Loucy (cell line): ENCODE data around the gene FGFR4.

Experiments used
- H2AFZ ChIP-seq: fragments of 200-600 bp; sonication (generic); 2 replicates; pipeline ENCODE4 v1.6.0; 2016; ENCODE audit warnings: antibody characterized with exemption, mild to moderate bottlenecking, low read length, moderate library complexity
- H3F3A ChIP-seq: fragments of 200-600 bp; 2 replicates; pipeline ENCODE4 v1.6.0; 2016; ENCODE audit warnings: antibody characterized with exemption, low read depth, mild to moderate bottlenecking
- H3K27me3 ChIP-seq: fragments of 200-600 bp; sonication (generic); 2 replicates; pipeline ENCODE4 v1.6.1; 2014; ENCODE audit warnings: low read length, mild to moderate bottlenecking; ENCODE audit not compliant: insufficient read depth, poor library complexity, severe bottlenecking
- H3K36me3 ChIP-seq: fragments of 200-600 bp; sonication (generic); 2 replicates; pipeline ENCODE4 v1.6.1; 2016; ENCODE audit warnings: low read length; ENCODE audit not compliant: insufficient read depth
- H3K4me1 ChIP-seq: fragments of 200-600 bp; sonication (generic); 2 replicates; pipeline ENCODE4 v1.5.1; 2014; ENCODE audit warnings: low read length, mild to moderate bottlenecking; ENCODE audit not compliant: insufficient read depth, poor library complexity, severe bottlenecking
- H3K4me2 ChIP-seq: fragments of 200-600 bp; sonication (generic); 2 replicates; pipeline ENCODE4 v1.6.0; 2014; ENCODE audit warnings: antibody characterized with exemption, low read length, low read depth, mild to moderate bottlenecking; ENCODE audit not compliant: poor library complexity, severe bottlenecking
- H3K4me3 ChIP-seq: fragments of 200-600 bp; sonication (generic); 2 replicates; pipeline ENCODE4 v1.5.1; 2014; ENCODE audit warnings: low read length, mild to moderate bottlenecking, mixed read lengths; ENCODE audit not compliant: poor library complexity, severe bottlenecking
- H3K79me2 ChIP-seq: fragments of 200-600 bp; sonication (generic); 2 replicates; pipeline ENCODE4 v1.6.1; 2014; ENCODE audit warnings: low read length; ENCODE audit not compliant: insufficient read depth
- H3K9ac ChIP-seq: fragments of 200-600 bp; sonication (generic); 2 replicates; pipeline ENCODE4 v1.6.0; 2014; ENCODE audit warnings: mild to moderate bottlenecking, low read depth, low read length, moderate library complexity; ENCODE audit not compliant: poor library complexity, severe bottlenecking
- H3K9me2 ChIP-seq: fragments of 200-600 bp; sonication (generic); replicated peaks from 2 replicates; pipeline ENCODE4 v1.6.1; 2016; ENCODE audit warnings: low read depth, low read length, mixed read lengths
- H3K9me3 ChIP-seq: fragments of 200-600 bp; sonication (generic); 2 replicates; pipeline ENCODE4 v1.6.1; 2014; ENCODE audit warnings: mild to moderate bottlenecking, antibody characterized with exemption, low read length, low read depth; ENCODE audit not compliant: insufficient read depth
- H4K20me1 ChIP-seq: fragments of 200-600 bp; sonication (generic); 2 replicates; pipeline ENCODE4 v1.6.0; 2014; ENCODE audit warnings: antibody characterized with exemption, low read length, mild to moderate bottlenecking; ENCODE audit not compliant: insufficient read depth, poor library complexity, severe bottlenecking
- EZH2phosphoT487 ChIP-seq: fragments of 200-600 bp; IDR thresholded peaks from 2 replicates; pipeline ENCODE4 v1.6.1; 2018; ENCODE audit warnings: antibody characterized with exemption, mild to moderate bottlenecking, moderate library complexity, borderline replicate concordance
- TF ChIP-seq, protein P1 (sequence below): fragments of 200-600 bp; sonication (generic); conservative IDR thresholded peaks from 2 replicates; pipeline ENCODE4 v1.5.1; 2014; ENCODE audit warnings: mild to moderate bottlenecking, antibody characterized with exemption, low read length

The FGFR4 gene

DNA sequence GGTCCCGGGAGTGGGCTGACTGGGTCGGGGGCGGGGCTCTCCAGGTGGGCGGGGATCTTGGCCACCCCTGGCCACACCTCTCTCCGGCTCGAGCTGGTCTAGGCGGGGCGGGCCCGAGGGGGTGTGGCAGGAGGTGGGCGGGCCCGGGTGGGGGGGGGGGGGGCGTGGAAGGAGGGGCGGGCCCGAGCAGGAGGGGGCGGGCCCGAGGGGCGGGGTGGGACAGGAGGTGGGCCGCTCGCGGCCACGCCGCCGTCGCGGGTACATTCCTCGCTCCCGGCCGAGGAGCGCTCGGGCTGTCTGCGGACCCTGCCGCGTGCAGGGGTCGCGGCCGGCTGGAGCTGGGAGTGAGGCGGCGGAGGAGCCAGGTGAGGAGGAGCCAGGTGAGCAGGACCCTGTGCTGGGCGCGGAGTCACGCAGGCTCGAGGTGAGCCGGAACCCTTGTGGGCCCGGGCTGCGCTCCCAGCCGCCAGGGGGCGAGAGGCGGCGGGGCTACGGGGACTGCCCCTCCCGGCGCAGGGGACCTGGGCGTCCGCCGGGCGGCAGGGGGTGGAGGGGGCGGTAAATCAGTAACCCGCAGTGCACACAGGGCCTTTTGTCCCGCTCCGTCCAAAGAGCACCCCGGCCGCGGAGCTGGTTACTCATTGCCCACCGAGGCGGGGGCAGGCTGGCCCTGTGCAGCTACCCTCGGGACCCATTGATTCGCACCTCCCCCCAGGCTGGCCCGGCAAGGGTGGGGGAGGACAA lies at the start of gene FGFR4:
Gene FGFR4, plus strand, starts transcription at position 262 of the 744 bp plus-strand sequence. CDS start 2,688 bp downstream, outside the sequence.
- Histone ChIP-seq H4K20me1 (no peaks in the 10 kb centered on the region), H2AFZ (no peak within 1 kb of the TSS), H3K9me2 (no peaks in the 10 kb centered on the region), H3F3A (no peaks in the 10 kb centered on the region), H3K4me2 (no peak within 1 kb of the TSS), H3K36me3 (no peaks in the 10 kb centered on the region), H3K27me3 (no peaks in the 10 kb centered on the region), H3K9ac (no peak within 1 kb of the TSS), H3K79me2 (no peaks in the 10 kb centered on the region), H3K9me3 (no peaks in the 10 kb centered on the region), H3K4me1 (peaks cover 3% of the 10 kb centered on the region), H3K4me3 (no peak within 1 kb of the TSS)
- TF ChIP-seq, protein P1, sequence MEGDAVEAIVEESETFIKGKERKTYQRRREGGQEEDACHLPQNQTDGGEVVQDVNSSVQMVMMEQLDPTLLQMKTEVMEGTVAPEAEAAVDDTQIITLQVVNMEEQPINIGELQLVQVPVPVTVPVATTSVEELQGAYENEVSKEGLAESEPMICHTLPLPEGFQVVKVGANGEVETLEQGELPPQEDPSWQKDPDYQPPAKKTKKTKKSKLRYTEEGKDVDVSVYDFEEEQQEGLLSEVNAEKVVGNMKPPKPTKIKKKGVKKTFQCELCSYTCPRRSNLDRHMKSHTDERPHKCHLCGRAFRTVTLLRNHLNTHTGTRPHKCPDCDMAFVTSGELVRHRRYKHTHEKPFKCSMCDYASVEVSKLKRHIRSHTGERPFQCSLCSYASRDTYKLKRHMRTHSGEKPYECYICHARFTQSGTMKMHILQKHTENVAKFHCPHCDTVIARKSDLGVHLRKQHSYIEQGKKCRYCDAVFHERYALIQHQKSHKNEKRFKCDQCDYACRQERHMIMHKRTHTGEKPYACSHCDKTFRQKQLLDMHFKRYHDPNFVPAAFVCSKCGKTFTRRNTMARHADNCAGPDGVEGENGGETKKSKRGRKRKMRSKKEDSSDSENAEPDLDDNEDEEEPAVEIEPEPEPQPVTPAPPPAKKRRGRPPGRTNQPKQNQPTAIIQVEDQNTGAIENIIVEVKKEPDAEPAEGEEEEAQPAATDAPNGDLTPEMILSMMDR: no peak
- TF ChIP-seq EZH2phosphoT487: no peak

DNA sequence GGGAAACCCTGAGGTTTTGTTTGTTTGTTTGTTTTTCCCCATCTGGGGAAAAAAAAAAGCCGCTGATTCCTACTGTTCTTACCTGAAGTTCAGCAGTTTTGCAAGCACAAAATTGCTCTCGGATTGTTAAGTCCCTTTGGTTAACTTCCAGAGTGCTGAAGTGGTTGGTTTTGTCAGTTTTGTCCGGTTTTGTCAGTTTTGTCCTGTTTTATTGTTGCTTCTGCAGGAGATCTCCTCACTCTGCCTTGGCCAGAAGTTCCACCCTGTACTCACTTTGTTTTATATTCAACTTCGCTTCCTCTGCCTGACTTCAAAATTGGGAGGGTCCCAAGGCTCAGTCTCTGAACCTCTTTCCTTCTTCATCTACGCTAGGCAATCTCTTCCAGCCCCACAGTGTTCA lies 49.8 kb upstream of the FGFR4 start:
- no peak for TF ChIP-seq EZH2phosphoT487
- TF ChIP-seq, protein P1: no peak

DNA sequence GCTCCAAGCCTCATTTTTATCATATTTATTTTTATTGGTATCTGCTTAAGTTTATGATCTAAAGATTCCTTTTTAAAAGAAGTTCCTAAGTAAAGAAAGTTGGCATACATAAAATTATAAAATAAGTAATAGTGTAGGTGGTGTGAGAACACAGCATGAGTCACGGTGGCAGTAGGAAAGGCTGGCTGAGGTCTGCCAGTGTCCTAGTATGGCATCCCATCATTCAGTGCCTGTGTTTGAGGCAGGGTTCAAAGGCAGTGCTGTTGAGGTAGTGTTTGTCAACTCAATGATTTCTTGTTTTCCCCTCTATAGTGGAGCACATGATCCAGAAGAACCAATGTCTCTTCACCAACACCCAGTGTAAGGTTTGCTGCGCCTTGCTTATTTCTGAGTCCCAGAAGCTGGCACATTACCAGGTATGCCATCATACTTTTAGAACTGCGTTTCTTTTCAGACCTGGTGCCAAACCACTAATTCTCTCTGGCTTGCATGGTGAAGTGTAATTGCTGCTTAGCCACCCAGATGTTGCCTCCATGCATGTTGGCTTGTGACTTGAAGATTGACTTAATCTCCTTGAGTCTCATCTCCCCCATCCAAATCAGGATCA lies 45.8 kb upstream of the FGFR4 start:
- no peak overlapping the region for H2AFZ ChIP-seq
- H3F3A ChIP-seq: no peaks in the 10 kb centered on the region
- H3K9ac ChIP-seq: no peak overlapping the region
- H3K4me1 ChIP-seq: peaks cover 5% of the 10 kb centered on the region
- no peaks in the 10 kb centered on the region for H3K9me2 ChIP-seq
- no peaks in the 10 kb centered on the region for H3K9me3 ChIP-seq
- H3K79me2 ChIP-seq: 0 out of 2 replicates have a peak, but pooled peaks cover 9% of the 10 kb centered on the region
- H3K27me3 ChIP-seq: no peaks in the 10 kb centered on the region
- peaks cover 22% of the 10 kb centered on the region; the same call in 1 of the 2 replicates for H3K36me3 ChIP-seq
- no peaks in the 10 kb centered on the region for H4K20me1 ChIP-seq
- TF ChIP-seq EZH2phosphoT487: no peak
- TF ChIP-seq, protein P1: no peak
- no peak overlapping the region for H3K4me3 ChIP-seq
- no peak overlapping the region for H3K4me2 ChIP-seq

More for the DNA sequence above, 49.8 kb upstream of the FGFR4 start:
- peaks cover 5% of the 10 kb centered on the region for H3K4me1 ChIP-seq
- H3K9me2 ChIP-seq: no peaks in the 10 kb centered on the region
- no peak overlapping the region for H2AFZ ChIP-seq
- no peak overlapping the region for H3K9ac ChIP-seq
- H3F3A ChIP-seq: no peaks in the 10 kb centered on the region
- no peaks in the 10 kb centered on the region for H3K9me3 ChIP-seq
- no peak overlapping the region for H3K4me3 ChIP-seq
- H3K4me2 ChIP-seq: no peak overlapping the region
- no peaks in the 10 kb centered on the region for H3K27me3 ChIP-seq
- peaks cover 9% of the 10 kb centered on the region; the same call in 1 of the 2 replicates for H3K36me3 ChIP-seq
- 0 out of 2 replicates have a peak, but pooled peaks cover 9% of the 10 kb centered on the region for H3K79me2 ChIP-seq
- H4K20me1 ChIP-seq: no peaks in the 10 kb centered on the region
